ENCODE data around the gene LPIN3.
A peak's percentile ranks its signal among the peaks of the same experiment; 100 is the strongest.

LPIN3 gene

DNA sequence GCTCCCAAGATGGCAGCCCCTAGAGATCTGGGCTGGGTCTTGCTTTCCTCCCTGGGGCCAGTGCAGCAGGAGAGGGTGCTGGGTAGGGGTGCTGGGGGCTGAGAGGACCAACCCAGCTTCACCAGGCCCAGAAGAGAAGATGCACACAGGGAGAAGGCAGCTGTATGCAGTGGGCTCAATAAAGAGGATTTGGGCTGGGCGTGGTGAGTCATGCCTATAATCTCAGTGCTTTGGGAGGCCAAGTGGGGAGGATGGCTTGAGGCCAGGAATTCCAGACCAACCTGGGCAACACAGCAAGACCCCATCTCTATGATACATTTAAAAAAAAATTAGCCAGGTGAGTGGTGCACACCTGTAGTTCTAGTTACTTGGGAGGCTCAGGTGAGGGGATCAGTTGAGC lies 51.7 kb downstream of the LPIN3 start:
- H3K9me3 ChIP-seq (ENCODE audit: control insufficient read depth in 2 of 2, low read length in 2 of 2) = no peaks in the 10 kb centered on the region
- no peak overlapping the region for H3K9ac ChIP-seq (ENCODE audit: low read depth in 1 of 2, low read length in 2 of 2)
- peaks cover 0 to 2% of the 10 kb centered on the region in 2 donors for H3K4me1 ChIP-seq (ENCODE audit: control insufficient read depth in 2 of 2, insufficient read depth in 2 of 2, low read length in 2 of 2)
- H3K27ac ChIP-seq (ENCODE audit: low read depth in 2 of 2, low read length in 2 of 2) = no peak overlapping the region
- no peak overlapping the region for H3K4me3 ChIP-seq (ENCODE audit: low read length in 2 of 2)
- no peaks in the 10 kb centered on the region for H3K36me3 ChIP-seq (ENCODE audit: control insufficient read depth in 2 of 2, insufficient read depth in 2 of 2, low read length in 2 of 2)
- no peaks in the 10 kb centered on the region for H3K27me3 ChIP-seq (ENCODE audit: control insufficient read depth in 2 of 2, insufficient read depth in 2 of 2, low read length in 2 of 2)

DNA sequence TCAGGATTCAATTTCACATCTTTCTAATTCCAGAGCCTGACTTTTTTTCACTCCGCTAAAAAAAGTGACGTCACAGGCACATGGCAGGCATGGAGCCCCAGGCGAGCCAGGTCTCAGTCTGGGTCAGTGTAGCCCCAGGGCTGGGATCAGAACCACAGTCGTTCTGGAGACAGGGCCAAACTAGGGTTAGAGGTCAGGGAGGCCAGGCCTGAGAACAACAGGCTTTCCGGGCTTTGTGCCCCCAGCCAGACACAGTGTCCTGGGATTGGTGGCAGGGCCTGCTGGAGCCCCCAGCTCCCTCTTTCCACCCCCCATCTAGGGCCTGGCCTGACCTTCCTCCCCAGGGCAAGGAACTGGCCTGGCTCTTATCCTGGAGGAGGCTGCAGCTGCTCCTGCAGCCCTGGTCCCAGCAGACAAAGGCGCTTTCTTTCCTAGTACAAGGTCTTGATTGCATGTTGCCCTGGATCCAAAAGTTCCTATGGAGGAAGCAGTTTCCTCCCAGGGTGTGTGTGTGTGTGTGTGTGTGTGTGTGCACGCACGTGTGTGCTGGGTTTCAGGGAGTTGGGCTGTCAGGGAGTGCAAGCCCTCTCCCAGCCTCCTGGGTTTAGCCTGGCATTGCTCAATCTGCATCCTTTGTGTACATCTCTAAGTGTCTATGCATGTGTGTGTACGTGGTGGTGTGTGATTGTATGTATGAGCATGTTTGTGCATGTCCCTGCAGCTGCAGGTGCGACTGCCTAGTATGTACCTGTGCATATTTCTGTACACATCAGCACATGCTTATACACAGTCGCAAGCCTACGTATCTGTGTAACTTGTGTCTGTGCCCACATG lies 52.5 kb downstream of the LPIN3 start:
- no peaks in the 10 kb centered on the region for H3K36me3 ChIP-seq (ENCODE audit: control insufficient read depth in 2 of 2, insufficient read depth in 2 of 2, low read length in 2 of 2)
- no peaks in the 10 kb centered on the region for H3K9me3 ChIP-seq (ENCODE audit: control insufficient read depth in 2 of 2, low read length in 2 of 2)
- no peaks in the 10 kb centered on the region for H3K27me3 ChIP-seq (ENCODE audit: control insufficient read depth in 2 of 2, insufficient read depth in 2 of 2, low read length in 2 of 2)
- H3K4me1 ChIP-seq (ENCODE audit: control insufficient read depth in 2 of 2, insufficient read depth in 2 of 2, low read length in 2 of 2) = peaks cover 3 to 6% of the 10 kb centered on the region in 2 donors
- H3K9ac ChIP-seq (ENCODE audit: low read depth in 1 of 2, low read length in 2 of 2) = no peak overlapping the region
- H3K27ac ChIP-seq (ENCODE audit: low read depth in 2 of 2, low read length in 2 of 2) = no peak overlapping the region
- no peak overlapping the region for H3K4me3 ChIP-seq (ENCODE audit: low read length in 2 of 2)

GRCh38 chr20:41393705-41394066 lies 53.1 kb downstream of the LPIN3 start:
- H3K4me3 ChIP-seq (ENCODE audit: low read length in 2 of 2) = no peak overlapping the region
- H3K36me3 ChIP-seq (ENCODE audit: control insufficient read depth in 2 of 2, insufficient read depth in 2 of 2, low read length in 2 of 2) = no peaks in the 10 kb centered on the region
- no peak overlapping the region for H3K9ac ChIP-seq (ENCODE audit: low read depth in 1 of 2, low read length in 2 of 2)
- H3K27ac ChIP-seq (ENCODE audit: low read depth in 2 of 2, low read length in 2 of 2) = no peak overlapping the region
- H3K9me3 ChIP-seq (ENCODE audit: control insufficient read depth in 2 of 2, low read length in 2 of 2) = no peaks in the 10 kb centered on the region
- H3K4me1 ChIP-seq (ENCODE audit: control insufficient read depth in 2 of 2, insufficient read depth in 2 of 2, low read length in 2 of 2) = peaks cover 5 to 6% of the 10 kb centered on the region in 2 donors
- no peaks in the 10 kb centered on the region for H3K27me3 ChIP-seq (ENCODE audit: control insufficient read depth in 2 of 2, insufficient read depth in 2 of 2, low read length in 2 of 2)

DNA sequence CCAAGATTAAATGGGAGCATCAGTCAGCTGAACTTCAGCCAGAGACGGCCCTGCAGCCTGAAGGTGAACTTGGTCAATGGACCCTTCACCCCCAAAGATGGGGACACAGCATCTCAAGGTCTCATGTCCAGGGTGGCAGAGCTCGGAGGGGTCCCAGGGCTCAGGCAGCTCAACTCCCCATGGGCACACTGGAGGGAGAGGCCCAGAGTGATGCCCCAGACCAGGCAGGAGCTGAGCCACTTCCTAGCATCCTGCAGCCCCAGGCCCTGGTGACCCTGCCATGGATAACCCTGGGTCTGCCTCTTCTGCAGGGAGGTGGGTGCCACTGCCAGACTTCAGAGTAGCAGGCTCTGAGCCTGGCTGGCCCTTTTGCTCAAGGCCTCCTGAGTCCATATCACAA lies 53.5 kb downstream of the LPIN3 start:
- Histone ChIP-seq H3K27me3 (ENCODE audit: control insufficient read depth in 2 of 2, insufficient read depth in 2 of 2, low read length in 2 of 2) (no peaks in the 10 kb centered on the region), H3K27ac (ENCODE audit: low read depth in 2 of 2, low read length in 2 of 2) (no peak overlapping the region), H3K36me3 (ENCODE audit: control insufficient read depth in 2 of 2, insufficient read depth in 2 of 2, low read length in 2 of 2) (no peaks in the 10 kb centered on the region), H3K9ac (ENCODE audit: low read depth in 1 of 2, low read length in 2 of 2) (no peak overlapping the region), H3K9me3 (ENCODE audit: control insufficient read depth in 2 of 2, low read length in 2 of 2) (no peaks in the 10 kb centered on the region), H3K4me1 (ENCODE audit: control insufficient read depth in 2 of 2, insufficient read depth in 2 of 2, low read length in 2 of 2) (peaks cover 5 to 6% of the 10 kb centered on the region in 2 donors), H3K4me3 (ENCODE audit: low read length in 2 of 2) (no peak overlapping the region)

DNA sequence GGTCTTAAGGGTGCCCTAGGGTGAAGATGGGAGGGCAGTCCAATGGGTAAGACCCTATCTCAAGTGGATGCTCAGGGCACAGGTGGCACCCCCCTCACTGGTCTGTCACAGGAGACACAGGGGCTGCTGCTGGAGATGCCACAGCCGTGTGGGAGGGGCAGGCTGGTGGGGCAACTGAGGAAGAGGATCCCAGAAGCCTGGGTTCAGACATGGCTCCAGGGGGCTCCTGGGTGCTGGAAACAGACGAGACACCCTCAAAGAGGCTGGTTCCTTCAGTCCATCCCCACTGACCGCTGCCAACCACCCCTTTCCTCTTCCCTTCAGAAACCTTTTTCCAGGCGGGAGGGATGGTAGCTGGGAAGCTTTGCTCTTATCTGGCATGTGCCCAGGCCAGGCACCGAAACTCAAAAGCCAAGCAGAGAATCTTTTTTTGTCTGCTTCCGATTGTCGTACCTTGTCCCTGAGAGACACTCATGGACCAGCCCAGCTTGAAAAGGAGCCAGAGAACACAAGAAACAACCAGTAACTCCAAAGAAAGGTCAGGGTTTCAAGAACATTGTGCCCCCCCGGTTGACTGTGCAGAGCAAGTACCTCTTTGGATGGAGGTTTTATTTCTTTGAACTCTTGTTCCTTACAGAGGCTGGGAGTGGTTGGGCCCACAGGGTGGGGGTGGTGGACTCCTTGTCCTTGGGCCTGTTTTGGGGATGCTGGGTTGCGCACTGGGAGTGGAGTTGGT lies 54.5 kb downstream of the LPIN3 start:
- Histone ChIP-seq H3K4me3 (ENCODE audit: low read length in 2 of 2) (no peak overlapping the region), H3K9ac (ENCODE audit: low read depth in 1 of 2, low read length in 2 of 2) (no peak overlapping the region), H3K4me1 (ENCODE audit: control insufficient read depth in 2 of 2, insufficient read depth in 2 of 2, low read length in 2 of 2) (peaks cover 5 to 6% of the 10 kb centered on the region in 2 donors)

DNA sequence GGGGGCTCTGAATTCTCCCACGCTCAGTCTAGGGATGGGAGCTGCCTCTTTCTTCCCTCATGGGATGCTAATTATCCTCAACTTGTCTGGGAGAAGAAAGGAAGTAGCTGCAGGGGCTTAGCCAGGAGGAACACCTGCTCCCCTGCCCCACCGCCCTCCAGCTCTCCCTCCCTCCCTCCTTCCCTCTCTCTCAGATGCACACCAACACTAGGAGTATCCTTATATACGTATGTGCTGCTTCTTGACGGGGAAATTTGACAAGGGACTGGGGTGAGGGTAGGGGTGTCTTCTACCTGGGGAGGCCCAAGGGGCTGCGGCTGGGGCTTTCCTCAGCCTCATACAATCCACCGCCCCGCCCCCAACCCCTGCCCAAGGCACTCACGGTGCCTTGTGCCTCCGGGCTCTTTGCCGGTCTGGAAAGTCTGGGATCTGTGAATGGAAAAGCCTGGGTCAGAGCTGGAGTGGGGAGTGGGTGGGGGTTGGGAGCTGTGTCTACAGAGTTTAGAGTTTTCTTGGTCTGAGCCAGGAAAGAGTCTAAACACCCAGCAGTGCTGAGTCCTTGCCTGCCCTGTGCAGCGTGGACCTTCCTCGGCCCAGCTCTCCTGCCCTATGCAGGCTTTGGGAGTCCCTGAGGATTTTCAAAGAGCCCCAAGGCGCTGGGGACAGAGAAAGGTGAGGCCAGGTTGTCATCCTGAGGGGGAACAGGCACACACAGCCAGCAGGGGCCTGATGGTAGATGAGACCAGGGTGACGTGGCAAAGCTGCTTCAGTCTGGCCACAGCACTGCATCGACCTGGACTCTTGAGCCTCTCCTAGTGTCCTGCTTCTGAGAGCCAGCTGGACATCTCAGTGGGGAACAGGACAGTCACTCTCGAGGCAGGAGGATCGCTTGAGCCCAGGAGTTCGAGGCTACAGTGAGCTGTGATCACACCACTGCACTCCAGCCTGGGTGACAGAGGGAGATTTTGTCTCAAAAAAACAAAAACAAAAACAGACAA lies 55.3 kb downstream of the LPIN3 start:
- Histone ChIP-seq H3K9me3 (ENCODE audit: control insufficient read depth in 2 of 2, low read length in 2 of 2) (no peaks in the 10 kb centered on the region), H3K27ac (ENCODE audit: low read depth in 2 of 2, low read length in 2 of 2) (peak overlapping the region in 1 of 2 donors; percentile 23), H3K9ac (ENCODE audit: low read depth in 1 of 2, low read length in 2 of 2) (no peak overlapping the region), H3K4me3 (ENCODE audit: low read length in 2 of 2) (no peak overlapping the region), H3K36me3 (ENCODE audit: control insufficient read depth in 2 of 2, insufficient read depth in 2 of 2, low read length in 2 of 2) (no peaks in the 10 kb centered on the region), H3K27me3 (ENCODE audit: control insufficient read depth in 2 of 2, insufficient read depth in 2 of 2, low read length in 2 of 2) (no peaks in the 10 kb centered on the region), H3K4me1 (ENCODE audit: control insufficient read depth in 2 of 2, insufficient read depth in 2 of 2, low read length in 2 of 2) (peaks cover 5 to 6% of the 10 kb centered on the region in 2 donors)

More for the DNA sequence above, 54.5 kb downstream of the LPIN3 start:
- Histone ChIP-seq H3K9me3 (ENCODE audit: control insufficient read depth in 2 of 2, low read length in 2 of 2) (no peaks in the 10 kb centered on the region), H3K27ac (ENCODE audit: low read depth in 2 of 2, low read length in 2 of 2) (no peak overlapping the region), H3K27me3 (ENCODE audit: control insufficient read depth in 2 of 2, insufficient read depth in 2 of 2, low read length in 2 of 2) (no peaks in the 10 kb centered on the region), H3K36me3 (ENCODE audit: control insufficient read depth in 2 of 2, insufficient read depth in 2 of 2, low read length in 2 of 2) (no peaks in the 10 kb centered on the region)

DNA sequence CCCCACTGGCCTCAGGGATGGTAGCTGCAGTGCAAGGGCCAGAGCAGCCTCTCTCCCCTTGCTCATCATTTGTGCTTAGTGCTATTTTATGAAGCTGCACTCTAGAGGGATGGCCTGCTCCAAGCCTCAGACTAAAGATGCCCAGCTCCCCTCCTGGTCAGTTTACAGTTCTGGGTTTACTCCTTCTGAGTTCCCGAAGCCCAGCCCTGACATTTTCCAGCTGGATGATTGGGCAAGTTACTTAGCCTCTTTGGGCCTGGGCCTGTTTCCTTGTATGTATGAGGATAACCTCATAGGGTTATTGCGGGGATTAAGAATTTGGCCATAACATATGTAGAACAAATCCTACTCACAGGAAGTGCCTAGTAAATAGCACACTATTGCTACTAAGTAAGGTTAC lies 57.8 kb downstream of the LPIN3 start:
- H3K4me1 ChIP-seq (ENCODE audit: control insufficient read depth in 2 of 2, insufficient read depth in 2 of 2, low read length in 2 of 2) = peaks cover 5 to 6% of the 10 kb centered on the region in 2 donors
- H3K27ac ChIP-seq (ENCODE audit: low read depth in 2 of 2, low read length in 2 of 2) = peak overlapping the region in 1 of 2 donors; percentile 38
- no peaks in the 10 kb centered on the region for H3K27me3 ChIP-seq (ENCODE audit: control insufficient read depth in 2 of 2, insufficient read depth in 2 of 2, low read length in 2 of 2)
- no peak overlapping the region for H3K4me3 ChIP-seq (ENCODE audit: low read length in 2 of 2)
- no peak overlapping the region for H3K9ac ChIP-seq (ENCODE audit: low read depth in 1 of 2, low read length in 2 of 2)
- H3K36me3 ChIP-seq (ENCODE audit: control insufficient read depth in 2 of 2, insufficient read depth in 2 of 2, low read length in 2 of 2) = peaks cover 0 to 3% of the 10 kb centered on the region in 2 donors
- H3K9me3 ChIP-seq (ENCODE audit: control insufficient read depth in 2 of 2, low read length in 2 of 2) = no peaks in the 10 kb centered on the region

DNA sequence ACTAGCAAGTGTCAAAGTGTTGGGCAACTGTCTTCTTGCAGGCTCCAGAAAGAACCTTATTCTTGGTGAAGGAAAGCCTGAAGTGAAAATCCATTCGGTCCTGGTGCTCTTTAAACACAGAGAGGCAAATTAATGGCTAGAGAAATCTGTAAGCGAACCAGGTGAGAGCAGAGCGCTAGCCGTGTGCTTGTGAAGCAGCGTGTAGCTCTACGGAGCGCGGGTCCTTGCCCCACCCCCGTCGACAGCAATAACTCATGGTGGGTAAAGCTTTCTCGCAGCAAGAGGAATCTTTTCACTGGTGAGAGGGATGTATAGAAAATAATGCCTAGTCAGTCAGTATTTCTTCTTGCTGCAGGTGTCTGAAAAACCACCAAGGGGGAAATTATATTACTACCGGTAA lies 63.0 kb downstream of the LPIN3 start:
- Histone ChIP-seq H3K27ac (ENCODE audit: low read depth in 2 of 2, low read length in 2 of 2) (no peak overlapping the region), H3K4me1 (ENCODE audit: control insufficient read depth in 2 of 2, insufficient read depth in 2 of 2, low read length in 2 of 2) (peaks cover 0 to 5% of the 10 kb centered on the region in 2 donors), H3K9me3 (ENCODE audit: control insufficient read depth in 2 of 2, low read length in 2 of 2) (no peaks in the 10 kb centered on the region), H3K27me3 (ENCODE audit: control insufficient read depth in 2 of 2, insufficient read depth in 2 of 2, low read length in 2 of 2) (no peaks in the 10 kb centered on the region), H3K4me3 (ENCODE audit: low read length in 2 of 2) (no peak overlapping the region), H3K36me3 (ENCODE audit: control insufficient read depth in 2 of 2, insufficient read depth in 2 of 2, low read length in 2 of 2) (peaks cover 35 to 40% of the 10 kb centered on the region in 2 donors), H3K9ac (ENCODE audit: low read depth in 1 of 2, low read length in 2 of 2) (no peak overlapping the region)

DNA sequence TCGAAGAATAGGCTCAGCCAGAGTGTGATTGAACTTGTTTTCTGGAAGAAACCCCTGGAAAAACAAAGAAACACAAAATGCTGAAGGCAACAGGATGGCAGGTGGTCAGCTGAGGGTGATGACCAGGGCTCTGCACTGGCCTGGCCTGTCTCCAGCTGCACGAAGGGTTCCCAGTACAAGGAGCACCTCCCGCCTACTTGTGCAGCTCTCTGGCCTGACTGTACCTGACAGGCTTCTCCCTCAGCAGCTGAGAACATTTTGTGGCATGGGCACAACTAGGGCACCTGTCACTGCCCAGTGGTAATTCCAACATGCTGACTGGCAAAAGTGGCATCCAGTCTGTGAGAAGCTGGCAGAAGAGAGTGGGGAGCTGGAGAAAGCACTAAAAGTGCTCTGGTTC lies 64.8 kb downstream of the LPIN3 start:
- Histone ChIP-seq H3K9me3 (ENCODE audit: control insufficient read depth in 2 of 2, low read length in 2 of 2) (no peaks in the 10 kb centered on the region), H3K36me3 (ENCODE audit: control insufficient read depth in 2 of 2, insufficient read depth in 2 of 2, low read length in 2 of 2) (peaks cover 43 to 53% of the 10 kb centered on the region in 2 donors), H3K9ac (ENCODE audit: low read depth in 1 of 2, low read length in 2 of 2) (no peak overlapping the region), H3K4me1 (ENCODE audit: control insufficient read depth in 2 of 2, insufficient read depth in 2 of 2, low read length in 2 of 2) (peaks cover 0 to 6% of the 10 kb centered on the region in 2 donors), H3K27me3 (ENCODE audit: control insufficient read depth in 2 of 2, insufficient read depth in 2 of 2, low read length in 2 of 2) (no peaks in the 10 kb centered on the region), H3K27ac (ENCODE audit: low read depth in 2 of 2, low read length in 2 of 2) (no peak overlapping the region), H3K4me3 (ENCODE audit: low read length in 2 of 2) (no peak overlapping the region)
